ACC112 (cell line): Measurements from ENCODE around the gene CTDP1.

Source experiments
- H2AFZ ChIP-seq: fragments of 200-600 bp; sonication (generic); one replicate; pipeline ENCODE4 v1.6.0; 2017; ENCODE audit warnings: antibody characterized with exemption, low read length; ENCODE audit not compliant: unreplicated experiment
- H3K27ac ChIP-seq: fragments of 200-600 bp; sonication (generic); 2 replicates; pipeline ENCODE4 v1.5.1; 2014; ENCODE audit warnings: low read depth, mild to moderate bottlenecking, antibody characterized with exemption, low read length, moderate library complexity
- H3K27me3 ChIP-seq: fragments of 200-600 bp; sonication (generic); 2 replicates; pipeline ENCODE4 v1.6.1; 2014; ENCODE audit warnings: mild to moderate bottlenecking, antibody characterized with exemption, low read length, moderate library complexity, mixed read lengths; ENCODE audit not compliant: insufficient read depth
- H3K36me3 ChIP-seq: fragments of 200-600 bp; sonication (generic); 2 replicates; pipeline ENCODE4 v1.6.1; 2016; ENCODE audit warnings: mild to moderate bottlenecking, antibody characterized with exemption, low read length, moderate library complexity, mixed read lengths; ENCODE audit not compliant: insufficient read depth
- H3K4me1 ChIP-seq: fragments of 200-600 bp; sonication (generic); one replicate; pipeline ENCODE4 v1.6.1; 2016; ENCODE audit warnings: low read length, mixed read lengths; ENCODE audit not compliant: insufficient read depth, unreplicated experiment, control insufficient read depth
- H3K4me3 ChIP-seq: fragments of 200-600 bp; sonication (generic); 2 replicates; pipeline ENCODE4 v1.5.1; 2014; ENCODE audit warnings: mild to moderate bottlenecking, low read depth, low read length
- H3K79me2 ChIP-seq: fragments of 200-600 bp; sonication (generic); one replicate; pipeline ENCODE4 v1.6.0; 2016; ENCODE audit warnings: low read length; ENCODE audit not compliant: control insufficient read depth, unreplicated experiment, insufficient read depth

CTDP1 gene

DNA sequence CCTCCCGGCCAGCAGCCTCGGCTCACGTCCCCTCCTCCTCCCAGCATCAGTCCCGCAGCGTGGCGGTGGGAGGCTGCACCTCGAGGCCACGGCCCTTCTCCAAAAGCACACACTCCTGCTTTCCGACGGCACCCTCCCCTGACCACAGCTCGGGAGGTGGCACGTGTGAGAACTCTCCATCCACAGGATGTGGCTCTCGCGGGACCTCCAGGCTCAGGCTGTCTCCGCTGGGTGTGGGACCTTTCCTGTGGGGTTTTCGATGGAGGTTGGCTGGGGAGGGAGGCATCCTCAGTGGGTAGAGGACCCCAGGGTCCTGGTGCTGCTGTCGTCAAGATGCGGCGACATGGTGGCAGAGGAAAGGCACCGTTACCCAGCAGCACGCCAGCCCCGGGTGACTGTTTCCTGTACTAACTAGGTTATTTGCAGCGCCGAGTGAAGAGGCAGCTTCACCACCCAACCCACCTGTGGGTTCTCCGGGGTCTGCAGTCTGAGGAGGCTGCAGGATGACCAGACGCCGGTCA is 75.3 kb downstream of the CTDP1 start:
- Histone ChIP-seq H3K4me1 (no peaks in the 10 kb centered on the region), H3K27me3 (no peaks in the 10 kb centered on the region), H3K4me3 (no peak overlapping the region), H3K79me2 (no peaks in the 10 kb centered on the region), H3K27ac (no peak overlapping the region), H3K36me3 (peaks cover 22% of the 10 kb centered on the region; the same call in 1 of the 2 replicates), H2AFZ (no peak overlapping the region)

- no peak overlapping the region for H3K27ac ChIP-seq
- no peak overlapping the region for H3K4me3 ChIP-seq
- no peaks in the 10 kb centered on the region for H3K4me1 ChIP-seq
- no peak overlapping the region for H2AFZ ChIP-seq
- peaks cover 22% of the 10 kb centered on the region; the same call in 1 of the 2 replicates for H3K36me3 ChIP-seq
- H3K79me2 ChIP-seq: no peaks in the 10 kb centered on the region
- no peaks in the 10 kb centered on the region for H3K27me3 ChIP-seq
Observed at GRCh38 chr18:79755496-79756142, 76.0 kb downstream of the CTDP1 start.

- Histone ChIP-seq H3K27ac (no peak overlapping the region), H3K4me1 (no peaks in the 10 kb centered on the region), H2AFZ (no peak overlapping the region), H3K36me3 (peaks cover 22% of the 10 kb centered on the region; the same call in 1 of the 2 replicates), H3K79me2 (no peaks in the 10 kb centered on the region), H3K27me3 (no peaks in the 10 kb centered on the region), H3K4me3 (no peak overlapping the region)
Observed at GRCh38 chr18:79756143-79756500, 76.5 kb downstream of the CTDP1 start.

- Histone ChIP-seq H3K27ac (no peak overlapping the region), H3K4me3 (no peak overlapping the region), H3K36me3 (peaks cover 22% of the 10 kb centered on the region; the same call in 1 of the 2 replicates), H3K4me1 (no peaks in the 10 kb centered on the region), H3K79me2 (no peaks in the 10 kb centered on the region), H3K27me3 (no peaks in the 10 kb centered on the region), H2AFZ (no peak overlapping the region)
Observed at GRCh38 chr18:79756826-79757225, 77.2 kb downstream of the CTDP1 start.

- Histone ChIP-seq H3K4me1 (no peaks in the 10 kb centered on the region), H2AFZ (no peak overlapping the region), H3K36me3 (peaks cover 3% of the 10 kb centered on the region; the same call in 1 of the 2 replicates), H3K79me2 (no peaks in the 10 kb centered on the region), H3K4me3 (no peak overlapping the region), H3K27me3 (no peaks in the 10 kb centered on the region), H3K27ac (no peak overlapping the region)
Observed at GRCh38 chr18:79760348-79760747, 80.7 kb downstream of the CTDP1 start.

GRCh38 chr18:79760881-79761280 is 81.3 kb downstream of the CTDP1 start:
- peaks cover 3% of the 10 kb centered on the region; the same call in 1 of the 2 replicates for H3K36me3 ChIP-seq
- no peaks in the 10 kb centered on the region for H3K79me2 ChIP-seq
- H2AFZ ChIP-seq: no peak overlapping the region
- H3K4me3 ChIP-seq: no peak overlapping the region
- H3K27me3 ChIP-seq: no peaks in the 10 kb centered on the region
- no peaks in the 10 kb centered on the region for H3K4me1 ChIP-seq
- H3K27ac ChIP-seq: no peak overlapping the region

- Histone ChIP-seq H3K79me2 (no peaks in the 10 kb centered on the region), H3K4me1 (no peaks in the 10 kb centered on the region), H3K27ac (no peak overlapping the region), H2AFZ (no peak overlapping the region), H3K4me3 (no peak overlapping the region), H3K27me3 (peaks cover 15% of the 10 kb centered on the region; the same call in 1 of the 2 replicates), H3K36me3 (no peaks in the 10 kb centered on the region)
Observed at GRCh38 chr18:79763407-79763806, 83.8 kb downstream of the CTDP1 start.

- Histone ChIP-seq H3K79me2 (no peaks in the 10 kb centered on the region), H3K27ac (no peak overlapping the region), H3K36me3 (no peaks in the 10 kb centered on the region), H3K4me1 (no peaks in the 10 kb centered on the region), H3K27me3 (peaks cover 23% of the 10 kb centered on the region; the same call in 1 of the 2 replicates), H3K4me3 (no peak overlapping the region), H2AFZ (no peak overlapping the region)
Observed at GRCh38 chr18:79764131-79764530, 84.5 kb downstream of the CTDP1 start.

- Histone ChIP-seq H2AFZ (no peak overlapping the region), H3K4me3 (no peak overlapping the region), H3K27me3 (peaks cover 30% of the 10 kb centered on the region), H3K36me3 (no peaks in the 10 kb centered on the region), H3K4me1 (no peaks in the 10 kb centered on the region), H3K27ac (no peak overlapping the region), H3K79me2 (no peaks in the 10 kb centered on the region)
Observed at GRCh38 chr18:79765491-79766245, 86.1 kb downstream of the CTDP1 start.

GRCh38 chr18:79766308-79766707 is 86.7 kb downstream of the CTDP1 start:
- no peak overlapping the region for H2AFZ ChIP-seq
- no peaks in the 10 kb centered on the region for H3K36me3 ChIP-seq
- H3K4me1 ChIP-seq: no peaks in the 10 kb centered on the region
- H3K79me2 ChIP-seq: no peaks in the 10 kb centered on the region
- H3K27ac ChIP-seq: no peak overlapping the region
- H3K27me3 ChIP-seq: peaks cover 30% of the 10 kb centered on the region
- H3K4me3 ChIP-seq: no peak overlapping the region

GRCh38 chr18:79768745-79769144 is 89.1 kb downstream of the CTDP1 start:
- Histone ChIP-seq H3K4me1 (no peaks in the 10 kb centered on the region), H3K4me3 (no peak overlapping the region), H3K27ac (no peak overlapping the region), H3K27me3 (peaks cover 38% of the 10 kb centered on the region), H2AFZ (no peak overlapping the region), H3K79me2 (no peaks in the 10 kb centered on the region), H3K36me3 (no peaks in the 10 kb centered on the region)
